BLaER1 (cell line): ENCODE results near the gene FLRT1.
A peak's percentile ranks its signal among the peaks of the same experiment; 100 is the strongest.

Source experiments
- H3K27ac ChIP-seq: shearing (Covaris generic); formaldehyde crosslinking; 2 replicates; pipeline ENCODE4 v1.8.1; 2022
- H3K27me3 ChIP-seq: shearing (Covaris generic); formaldehyde crosslinking; 2 replicates; pipeline ENCODE4 v1.8.1; 2022
- H3K36me3 ChIP-seq: shearing (Covaris generic); formaldehyde crosslinking; 2 replicates; pipeline ENCODE4 v1.8.1; 2022
- H3K4me1 ChIP-seq: shearing (Covaris generic); formaldehyde crosslinking; 2 replicates; pipeline ENCODE4 v1.8.1; 2022
- H3K4me2 ChIP-seq: shearing (Covaris generic); formaldehyde crosslinking; 2 replicates; pipeline ENCODE4 v1.8.1; 2022
- H3K4me3 ChIP-seq: shearing (Covaris generic); formaldehyde crosslinking; 2 replicates; pipeline ENCODE4 v1.8.1; 2022
- H3K9ac ChIP-seq: shearing (Covaris generic); formaldehyde crosslinking; 2 replicates; pipeline ENCODE4 v1.8.1; 2022
- H3K9me3 ChIP-seq: shearing (Covaris generic); formaldehyde crosslinking; 2 replicates; pipeline ENCODE4 v1.8.1; 2022
- H4K20me1 ChIP-seq: shearing (Covaris generic); formaldehyde crosslinking; 2 replicates; pipeline ENCODE4 v1.8.1; 2022
- Cebpa-rat ChIP-seq: shearing (Covaris generic); IDR thresholded peaks from 2 replicates; pipeline ENCODE4 v1.8.1; 2022

Gene FLRT1

DNA sequence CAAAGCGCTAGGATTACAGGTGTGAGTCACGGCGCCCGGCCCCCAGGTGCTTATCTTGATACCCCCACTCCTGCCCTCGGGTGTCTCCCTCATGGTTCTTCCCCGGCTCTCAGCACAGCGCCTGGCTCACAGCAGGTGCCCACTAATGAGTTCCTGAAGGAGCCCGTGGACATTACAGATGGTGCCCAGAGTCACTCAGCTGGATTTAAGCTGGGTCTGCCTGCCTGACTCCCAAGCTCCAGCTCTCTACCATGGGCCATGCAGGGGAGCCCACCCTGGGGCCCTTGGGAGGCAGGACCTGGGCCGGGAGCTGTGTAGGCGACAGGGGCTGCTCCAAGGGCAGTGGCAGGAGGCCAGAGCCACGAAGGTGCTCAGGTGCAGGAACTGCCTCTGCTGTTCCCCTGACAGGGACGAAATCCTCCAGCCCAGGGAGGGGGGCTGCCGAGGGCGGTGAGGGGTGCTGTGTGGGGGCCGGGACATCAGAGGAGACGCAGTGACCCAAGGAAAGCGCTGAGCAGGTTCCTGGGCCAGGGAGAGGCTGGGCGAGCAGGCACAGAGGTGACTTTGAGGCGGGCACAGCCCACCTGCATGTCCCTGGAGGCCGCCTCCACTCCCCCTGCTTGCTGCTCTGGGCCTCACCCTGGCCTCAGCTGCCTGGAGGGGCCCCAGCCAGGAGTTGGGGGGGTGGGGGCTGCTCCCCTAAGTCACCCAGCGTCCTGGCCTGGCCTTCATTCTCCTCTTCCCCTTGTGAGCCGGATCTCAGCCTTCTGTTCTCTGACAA is 14.6 kb upstream of the FLRT1 start:
- TF ChIP-seq Cebpa-rat: no peak
- H3K9me3 ChIP-seq: no peaks in the 10 kb centered on the region
- no peak overlapping the region for H3K4me3 ChIP-seq
- peaks cover 75% of the 10 kb centered on the region for H3K4me1 ChIP-seq
- H3K4me2 ChIP-seq: peak overlapping the region; percentile 66
- 0 out of 2 replicates have a peak overlapping the region, but pooled peaks have one; percentile 38 for H3K9ac ChIP-seq
- H4K20me1 ChIP-seq: peaks cover 54% of the 10 kb centered on the region
- no peaks in the 10 kb centered on the region for H3K36me3 ChIP-seq
- H3K27ac ChIP-seq: peak overlapping the region; percentile 53; the same call in 1 of the 2 replicates
- H3K27me3 ChIP-seq: no peaks in the 10 kb centered on the region

DNA sequence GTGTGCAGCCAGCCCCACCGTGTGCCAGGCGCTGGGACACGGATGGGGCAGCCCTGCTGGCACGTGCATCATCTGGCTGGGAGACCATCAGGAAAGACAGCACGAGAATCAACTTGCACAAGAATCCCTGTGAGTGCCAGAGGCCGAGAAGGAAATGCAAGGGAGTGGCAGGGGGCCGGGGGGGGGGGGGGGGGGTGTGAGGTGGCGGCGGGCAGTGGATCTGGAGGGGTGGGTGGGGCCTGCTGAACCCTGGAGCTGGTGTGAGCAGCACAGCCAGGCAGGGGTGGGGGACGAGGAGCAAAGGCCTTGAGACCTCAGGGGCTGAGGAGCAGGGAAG is 14.0 kb upstream of the FLRT1 start:
- Histone ChIP-seq H3K4me3 (no peak overlapping the region), H3K9ac (0 out of 2 replicates have a peak overlapping the region, but pooled peaks have one; percentile 38), H3K27me3 (no peaks in the 10 kb centered on the region), H3K4me2 (peak overlapping the region; percentile 88), H3K9me3 (no peaks in the 10 kb centered on the region), H3K4me1 (peaks cover 77% of the 10 kb centered on the region), H4K20me1 (peaks cover 51% of the 10 kb centered on the region), H3K36me3 (no peaks in the 10 kb centered on the region), H3K27ac (peak overlapping the region; percentile 53; the same call in 1 of the 2 replicates)
- TF ChIP-seq Cebpa-rat: no peak

DNA sequence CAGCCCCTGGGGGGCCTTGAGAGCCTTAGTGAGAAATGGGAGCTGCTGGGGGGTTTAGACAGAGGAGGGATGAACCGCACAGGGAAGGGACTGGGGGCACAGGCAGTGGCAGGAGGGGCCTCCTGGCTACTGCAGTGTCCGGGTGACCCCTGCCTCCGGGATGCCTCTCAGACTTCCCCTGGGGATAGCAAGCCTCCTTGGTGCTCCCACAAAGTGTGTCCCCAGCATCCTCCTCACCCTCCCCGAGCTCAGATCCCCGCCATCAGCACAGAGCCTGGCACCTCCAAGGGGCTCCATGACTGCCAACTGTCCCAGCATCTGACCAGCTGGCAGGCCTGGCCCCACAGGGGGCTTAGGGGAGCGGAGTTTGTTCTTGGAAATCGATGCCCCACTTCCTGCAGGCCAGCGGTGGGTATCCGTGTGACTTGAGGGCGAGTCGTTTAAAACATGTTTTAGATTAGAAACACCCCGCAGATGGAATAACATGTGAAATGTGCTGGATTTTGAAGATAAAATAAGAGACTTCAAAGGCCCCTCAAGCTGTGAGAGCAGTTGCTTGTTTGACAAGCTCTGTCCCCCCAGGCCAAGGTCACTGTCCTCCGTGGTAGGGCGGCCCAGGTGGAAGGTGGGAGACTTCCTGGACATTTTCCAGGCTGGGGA is 13.5 kb upstream of the FLRT1 start:
- Histone ChIP-seq H4K20me1 (peaks cover 50% of the 10 kb centered on the region), H3K4me1 (peaks cover 82% of the 10 kb centered on the region), H3K36me3 (no peaks in the 10 kb centered on the region), H3K27ac (0 out of 2 replicates have a peak overlapping the region, but pooled peaks have one; percentile 35), H3K4me2 (peak overlapping the region; percentile 88), H3K27me3 (no peaks in the 10 kb centered on the region), H3K9ac (peak overlapping the region; percentile 24; the same call in 1 of the 2 replicates), H3K9me3 (no peaks in the 10 kb centered on the region), H3K4me3 (no peak overlapping the region)
- TF ChIP-seq Cebpa-rat: no peak

DNA sequence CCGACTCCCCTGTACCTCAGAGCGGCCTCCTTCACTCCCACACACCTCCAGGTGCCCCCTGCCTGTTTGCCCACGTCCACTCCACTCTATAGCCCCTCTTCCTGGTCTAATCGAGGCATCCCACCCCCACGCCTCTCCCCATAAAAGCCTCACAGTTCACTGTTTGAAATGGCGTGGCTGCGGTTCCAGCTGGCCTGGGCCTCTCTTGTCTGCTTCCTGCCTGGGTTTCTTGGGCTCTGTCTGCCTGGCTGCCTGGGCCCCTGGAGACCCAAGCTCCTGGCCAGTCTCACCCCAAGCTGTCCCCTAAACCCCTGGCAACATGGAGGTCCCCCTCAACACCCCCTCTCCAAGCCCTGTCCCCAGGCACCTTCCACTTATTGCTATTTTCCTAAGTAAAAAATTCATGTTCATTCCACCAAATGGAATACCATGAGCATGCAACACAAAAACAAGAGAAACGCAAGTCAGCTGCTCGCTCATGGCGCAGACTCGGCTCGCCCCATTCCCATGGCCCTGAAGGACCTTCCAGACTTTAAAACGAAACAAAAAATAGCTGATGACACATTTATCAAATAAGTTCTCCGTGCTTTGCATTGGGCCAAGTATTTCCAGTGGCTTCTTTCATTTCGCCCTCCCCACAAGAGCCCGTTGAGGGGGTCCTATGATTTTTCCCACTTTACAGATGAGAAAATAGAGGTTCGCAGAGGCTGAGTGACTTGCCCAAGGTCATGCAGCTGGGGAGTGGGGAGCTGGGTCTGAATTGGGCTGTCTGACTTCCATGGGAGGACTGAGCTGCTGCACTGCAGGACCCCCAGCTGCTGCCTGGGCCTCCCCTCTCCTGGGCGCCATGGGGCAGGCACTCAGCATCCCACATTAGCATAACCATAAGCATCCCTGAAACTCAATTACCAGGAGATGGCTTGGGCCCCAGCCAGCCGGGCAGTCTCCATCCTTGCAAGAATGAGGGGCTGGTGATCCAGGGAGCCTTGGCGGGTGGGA is 11.7 kb upstream of the FLRT1 start:
- H3K9ac ChIP-seq: peak overlapping the region; percentile 22; the same call in 1 of the 2 replicates

DNA sequence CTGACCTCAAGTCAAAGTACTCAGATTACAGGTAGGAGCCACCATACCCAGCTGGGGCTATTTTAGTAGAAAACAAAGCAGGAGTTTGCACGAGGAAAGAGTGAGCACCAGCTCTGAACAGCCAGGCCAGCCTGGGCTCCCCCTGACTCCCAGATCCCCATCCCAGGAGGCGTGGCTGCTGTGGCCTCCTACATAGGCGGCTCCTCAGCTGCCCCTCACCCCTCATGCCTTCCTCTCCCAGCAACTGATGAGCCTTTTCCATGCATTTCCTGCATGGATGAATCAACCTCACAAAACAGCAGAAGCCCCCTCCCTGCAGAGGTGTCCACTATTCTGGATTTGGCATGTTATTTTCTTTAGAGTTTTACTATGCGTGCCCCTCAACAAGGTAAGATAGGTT is 10.5 kb upstream of the FLRT1 start:
- Histone ChIP-seq H3K4me1 (peaks cover 92% of the 10 kb centered on the region), H4K20me1 (peaks cover 53% of the 10 kb centered on the region), H3K27me3 (no peaks in the 10 kb centered on the region), H3K27ac (no peak overlapping the region), H3K36me3 (no peaks in the 10 kb centered on the region), H3K4me2 (peak overlapping the region; percentile 88), H3K4me3 (no peak overlapping the region), H3K9me3 (no peaks in the 10 kb centered on the region), H3K9ac (no peak overlapping the region)
- TF ChIP-seq Cebpa-rat: no peak

More for the DNA sequence above, 11.7 kb upstream of the FLRT1 start:
- TF ChIP-seq Cebpa-rat: no peak
- Histone ChIP-seq H3K36me3 (no peaks in the 10 kb centered on the region), H3K4me3 (peak overlapping the region; percentile 24; the same call in 1 of the 2 replicates), H3K27me3 (no peaks in the 10 kb centered on the region), H3K4me1 (peaks cover 88% of the 10 kb centered on the region), H4K20me1 (peaks cover 54% of the 10 kb centered on the region), H3K9me3 (no peaks in the 10 kb centered on the region), H3K4me2 (peak overlapping the region; percentile 88), H3K27ac (peak overlapping the region; percentile 82)

DNA sequence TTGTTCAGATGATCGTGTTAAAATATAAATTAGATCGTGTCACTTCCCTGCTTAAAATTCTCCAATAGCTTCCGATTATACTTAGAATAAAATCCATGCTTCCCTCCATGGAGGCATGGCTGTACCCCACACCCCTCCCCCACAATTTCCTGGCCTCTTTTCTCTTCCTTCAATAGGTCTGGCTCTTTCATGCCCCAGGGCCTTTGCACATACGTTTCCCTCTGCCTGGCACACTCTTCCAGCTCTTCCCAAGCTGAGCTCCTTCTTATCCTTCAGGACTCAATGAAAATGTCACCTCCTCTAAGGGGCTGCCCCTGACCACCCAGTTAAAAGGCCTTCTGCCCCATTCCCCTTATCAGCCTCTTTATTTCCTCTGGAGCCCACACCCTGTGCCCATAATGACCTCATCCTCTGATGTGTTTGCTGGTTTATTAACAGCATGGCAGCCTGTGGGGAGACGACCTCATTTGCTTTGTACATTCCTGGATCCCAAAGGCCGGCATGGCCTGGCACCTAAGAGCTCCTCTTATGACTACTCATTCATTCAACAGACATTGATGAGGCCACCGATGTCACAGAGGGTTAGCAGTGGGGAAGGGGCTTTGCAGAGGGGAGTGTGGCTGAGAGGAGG is 9.0 kb upstream of the FLRT1 start:
- no peak for TF ChIP-seq Cebpa-rat
- Histone ChIP-seq H3K9ac (no peak overlapping the region), H3K4me2 (peak overlapping the region; percentile 97), H3K4me1 (peaks cover 96% of the 10 kb centered on the region), H4K20me1 (peaks cover 48% of the 10 kb centered on the region), H3K36me3 (no peaks in the 10 kb centered on the region), H3K27me3 (no peaks in the 10 kb centered on the region), H3K27ac (no peak overlapping the region), H3K9me3 (no peaks in the 10 kb centered on the region), H3K4me3 (no peak overlapping the region)

DNA sequence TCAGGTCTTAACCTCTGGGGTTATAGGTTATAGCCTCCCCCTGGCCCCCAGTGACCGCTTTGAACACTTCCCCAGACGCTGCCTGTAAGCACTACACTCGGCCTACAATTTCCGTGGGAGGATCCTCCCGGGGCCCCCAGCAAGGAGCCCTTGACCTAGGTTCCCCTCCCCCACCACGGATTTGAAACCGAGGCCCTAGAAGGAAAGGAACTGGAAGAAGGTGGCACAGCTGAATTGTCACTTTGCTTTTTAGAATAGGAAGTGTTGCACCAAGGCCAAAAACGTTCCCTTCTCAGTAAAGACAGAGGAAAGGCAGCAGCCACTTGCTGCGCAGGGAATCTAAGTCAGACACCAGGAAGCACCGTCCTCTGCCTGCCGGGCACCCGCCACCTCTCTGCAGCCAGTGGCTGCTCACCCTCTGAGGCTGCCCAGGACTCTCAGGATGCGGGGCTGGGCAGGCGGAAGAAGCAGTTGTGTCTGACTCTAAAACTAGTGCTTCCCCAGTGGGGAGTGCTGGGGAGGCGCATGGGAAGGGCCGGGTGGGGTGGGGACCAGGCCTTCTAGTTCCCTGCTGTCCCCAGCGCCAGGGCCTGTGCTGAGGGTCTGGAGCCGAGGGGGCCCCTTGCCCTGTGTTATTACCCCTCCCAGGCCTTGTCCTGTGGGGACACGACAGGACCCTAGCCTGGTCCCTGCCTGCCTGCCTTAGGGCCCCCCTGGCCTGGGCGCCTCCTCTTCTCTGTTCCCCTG is 7.9 kb upstream of the FLRT1 start:
- H4K20me1 ChIP-seq: peaks cover 60% of the 10 kb centered on the region
- 0 out of 2 replicates have a peak, but pooled peaks cover 1% of the 10 kb centered on the region for H3K27me3 ChIP-seq
- H3K4me3 ChIP-seq: peak overlapping the region; percentile 55
- peak overlapping the region; percentile 97 for H3K4me2 ChIP-seq
- TF ChIP-seq Cebpa-rat: no peak
- no peaks in the 10 kb centered on the region for H3K36me3 ChIP-seq
- H3K4me1 ChIP-seq: peaks cover 96% of the 10 kb centered on the region
- H3K9me3 ChIP-seq: no peaks in the 10 kb centered on the region
- peak overlapping the region; percentile 49 for H3K27ac ChIP-seq
- no peak overlapping the region for H3K9ac ChIP-seq

DNA sequence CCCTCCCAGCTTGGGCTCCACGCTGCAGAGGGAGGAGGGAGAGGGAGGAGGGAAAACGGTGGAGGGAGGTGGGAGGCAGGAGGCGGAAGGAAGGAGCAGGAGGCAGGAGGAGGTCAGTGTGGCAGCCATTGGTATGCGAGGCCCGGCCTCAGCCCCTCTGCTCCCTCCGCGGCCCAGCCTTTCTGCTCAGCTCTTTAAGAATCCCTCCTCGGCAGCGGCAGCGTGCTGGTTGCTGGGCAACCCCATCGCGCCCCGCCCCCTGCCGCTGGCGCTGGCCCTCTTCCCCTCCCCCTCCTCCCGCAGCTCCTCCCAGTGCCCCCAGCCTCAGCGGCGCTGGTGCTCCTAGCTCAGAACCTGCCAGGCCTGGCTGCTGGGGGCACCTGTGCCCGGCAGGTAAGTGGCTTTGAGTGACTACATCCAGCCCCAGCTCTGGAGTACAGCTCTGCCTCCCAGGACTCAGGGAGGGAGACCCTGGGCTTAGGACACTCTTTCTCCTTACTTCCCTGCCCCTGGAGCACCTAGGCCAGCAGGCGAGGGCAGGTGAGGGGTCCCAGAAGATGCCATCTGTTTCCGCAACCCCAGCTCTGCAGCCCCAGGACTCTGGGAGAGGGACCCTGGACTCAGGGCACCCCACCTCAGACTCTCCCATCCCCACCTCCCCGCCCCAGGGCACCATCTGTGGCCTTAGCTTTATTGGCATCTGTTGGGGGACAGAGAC is 7.2 kb upstream of the FLRT1 start:
- H3K9ac ChIP-seq: no peak overlapping the region
- no peaks in the 10 kb centered on the region for H3K36me3 ChIP-seq
- peaks cover 5% of the 10 kb centered on the region; the same call in 1 of the 2 replicates for H3K27me3 ChIP-seq
- peaks cover 66% of the 10 kb centered on the region for H4K20me1 ChIP-seq
- peak overlapping the region; percentile 97 for H3K4me2 ChIP-seq
- no peaks in the 10 kb centered on the region for H3K9me3 ChIP-seq
- peak overlapping the region; percentile 49; the same call in 1 of the 2 replicates for H3K27ac ChIP-seq
- peaks cover 96% of the 10 kb centered on the region for H3K4me1 ChIP-seq
- TF ChIP-seq Cebpa-rat: no peak
- peak overlapping the region; percentile 55 for H3K4me3 ChIP-seq
